HepG2 (cell line): ENCODE measurements around the gene CES1. TPM values are rescaled to one million over a fixed set of nuclear protein-coding genes. Genes with fewer than 3 reads are reported as not detected.

ENCODE experiments used
- ATAD3A ChIP-seq: sonication (generic); formaldehyde crosslinking; IDR thresholded peaks from 2 replicates; pipeline ENCODE4 v1.4.0; 2020; ENCODE audit warnings: missing genetic modification reagents
- CCDC6 ChIP-seq: sonication (generic); formaldehyde crosslinking; IDR thresholded peaks from 2 replicates; pipeline ENCODE4 v1.8.1; 2022; ENCODE audit warnings: mild to moderate bottlenecking, missing genetic modification reagents, moderate library complexity
- ETV6 ChIP-seq: sonication (generic); formaldehyde crosslinking; conservative IDR thresholded peaks from 2 replicates; pipeline ENCODE4 v1.4.0; 2020; ENCODE audit warnings: missing genetic modification reagents
- IRF2 ChIP-seq: IDR thresholded peaks from 2 replicates; pipeline ENCODE4 v1.6.1; 2018; ENCODE audit warnings: missing genetic modification reagents, missing compliant biosample characterization
- MTA1 ChIP-seq: sonication (generic); formaldehyde crosslinking; IDR thresholded peaks from 2 replicates; pipeline ENCODE4 v1.4.0; 2020; ENCODE audit warnings: missing genetic modification reagents, mild to moderate bottlenecking, borderline replicate concordance
- NRL ChIP-seq: sonication (generic); formaldehyde crosslinking; IDR thresholded peaks from 2 replicates; pipeline ENCODE4 v1.5.0; 2020; ENCODE audit warnings: missing genetic modification reagents, mild to moderate bottlenecking, moderate library complexity, borderline replicate concordance
- TIGD3 ChIP-seq: sonication (generic); formaldehyde crosslinking; IDR thresholded peaks from 2 replicates; pipeline ENCODE4 v1.5.1; 2020; ENCODE audit warnings: mild to moderate bottlenecking, missing genetic modification reagents, borderline replicate concordance
- USF2 ChIP-seq, 2 experiments: sonication (generic) in 1 of 2; formaldehyde crosslinking in 1 of 2; IDR thresholded peaks; 2 replicates each; pipeline versions ENCODE4 v1.5.1 to v1.6.1; 2011 to 2020; ENCODE audit warnings: borderline replicate concordance in 1 of 2, low read depth in 1 of 2, low read length in 1 of 2, mild to moderate bottlenecking in 1 of 2, missing genetic modification reagents in 1 of 2, moderate library complexity in 1 of 2
- ZBTB25 ChIP-seq: IDR thresholded peaks from 2 replicates; pipeline ENCODE4 v1.6.1; 2018; ENCODE audit warnings: missing genetic modification reagents
- ZNF253 ChIP-seq: sonication (generic); formaldehyde crosslinking; IDR thresholded peaks from 2 replicates; pipeline ENCODE4 v1.8.0; 2022; ENCODE audit warnings: mild to moderate bottlenecking, missing genetic modification reagents, borderline replicate concordance
- ZNF44 ChIP-seq: sonication (generic); formaldehyde crosslinking; IDR thresholded peaks from 2 replicates; pipeline ENCODE4 v1.5.1; 2020; ENCODE audit warnings: mild to moderate bottlenecking, missing genetic modification reagents
- ZNF772 ChIP-seq: sonication (generic); formaldehyde crosslinking; IDR thresholded peaks from 2 replicates; pipeline ENCODE4 v1.5.0; 2020; ENCODE audit warnings: mild to moderate bottlenecking, missing genetic modification reagents
- polyA plus RNA-seq, 8 experiments: library from polyadenylated mRNA; depleted of rRNA in 3 of 8; stranded (reverse) in 7 of 8; unstranded in 1 of 8; fragments of >200 nt; fragmentation: Illumina TruSeq in 4 of 8; extraction: Trizol in 4 of 8; gene quantifications; 2 replicates each; pipeline versions ENCODE4 v1.2.1 to v1.2.3, GENCODE V29; 2011 to 2016; ENCODE audit warnings: low read depth in 4 of 8, missing spikeins in 1 of 8, mixed read lengths in 1 of 8; ENCODE audit not compliant: insufficient read depth in 1 of 8
- total RNA-seq, 5 experiments: library from RNA; depleted of rRNA; stranded (reverse); fragments of >200 nt; fragmentation: Illumina TruSeq; extraction: Trizol; gene quantifications; 2 replicates each; pipeline ENCODE4 v1.2.3, GENCODE V29; 2016; ENCODE audit warnings: low read depth in 1 of 5
- TF ChIP-seq, protein P1 (sequence below): sonication (generic); formaldehyde crosslinking; conservative IDR thresholded peaks from 2 replicates; pipeline ENCODE4 v1.4.0; 2020; ENCODE audit warnings: missing genetic modification reagents
- TF ChIP-seq, protein P2 (sequence below): sonication (generic); formaldehyde crosslinking; IDR thresholded peaks from 2 replicates; pipeline ENCODE4 v1.9.0; 2021; ENCODE audit warnings: mild to moderate bottlenecking, missing genetic modification reagents

The CES1 gene
- total and polyA plus RNA-seq, 2 of the 13 experiments (the other 11 are each of a cell fraction or from before 2014, with no cell fraction given): 136 to 198 TPM

DNA sequence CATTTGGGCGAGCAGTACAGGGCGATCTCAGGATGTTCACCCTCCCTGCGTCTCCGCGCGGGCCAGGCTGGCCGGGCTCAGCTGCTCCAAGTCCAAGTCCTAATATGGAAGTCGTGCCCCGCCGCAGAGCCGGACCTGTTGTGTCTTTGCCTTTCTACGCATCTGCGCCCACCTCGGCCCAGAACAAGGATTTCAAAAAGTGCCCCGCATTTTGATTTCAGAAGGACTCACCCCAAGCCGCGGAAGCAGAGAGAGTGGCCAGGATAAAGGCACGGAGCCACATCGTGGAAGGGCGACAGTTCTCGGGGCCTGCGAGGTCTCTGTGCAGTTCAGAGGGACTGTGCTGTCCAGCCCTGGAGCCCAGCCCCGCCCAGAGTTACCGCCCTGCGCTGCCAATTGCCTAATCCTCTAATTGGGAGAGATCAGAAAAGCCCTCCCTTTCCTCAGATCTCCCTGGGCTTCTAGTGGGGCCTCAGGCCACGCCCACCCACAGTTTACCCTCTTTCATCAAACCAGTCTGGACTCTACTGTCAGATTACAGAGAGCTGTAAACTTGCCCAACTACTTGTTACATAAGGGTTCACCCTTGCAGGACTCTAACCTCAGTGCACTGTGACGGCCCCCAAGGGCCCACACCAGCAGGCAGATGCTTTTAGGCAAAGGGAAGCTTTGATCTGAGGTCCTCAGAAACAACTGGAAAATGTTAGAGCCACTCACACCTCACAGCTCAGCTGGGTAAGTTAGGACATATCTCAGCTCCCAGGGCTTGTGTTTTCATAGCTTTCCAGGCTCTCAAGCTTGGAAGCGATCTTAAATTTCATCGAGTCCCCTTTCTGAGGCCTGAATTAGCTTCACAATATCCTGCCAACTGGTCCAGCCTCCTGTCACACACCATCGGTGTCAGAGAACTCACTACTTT, at the start of gene CES1 (continued):
- TF ChIP-seq TIGD3 (CRISPR knock-in tag): no peak
- peak; percentile 76; the same call in 1 of the 2 replicates for TF ChIP-seq NRL (CRISPR knock-in tag)
- no peak; the same call in 1 of the 2 replicates for TF ChIP-seq ZNF772 (CRISPR knock-in tag)
- TF ChIP-seq, protein P1, sequence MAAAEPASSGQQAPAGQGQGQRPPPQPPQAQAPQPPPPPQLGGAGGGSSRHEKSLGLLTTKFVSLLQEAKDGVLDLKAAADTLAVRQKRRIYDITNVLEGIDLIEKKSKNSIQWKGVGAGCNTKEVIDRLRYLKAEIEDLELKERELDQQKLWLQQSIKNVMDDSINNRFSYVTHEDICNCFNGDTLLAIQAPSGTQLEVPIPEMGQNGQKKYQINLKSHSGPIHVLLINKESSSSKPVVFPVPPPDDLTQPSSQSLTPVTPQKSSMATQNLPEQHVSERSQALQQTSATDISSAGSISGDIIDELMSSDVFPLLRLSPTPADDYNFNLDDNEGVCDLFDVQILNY (CRISPR knock-in tag): no peak
- 0 out of 2 replicates have a peak, but pooled peaks have one; percentile 25 for TF ChIP-seq ZNF253 (CRISPR knock-in tag)
- peak; percentile 40; the same call in 1 of the 2 replicates for TF ChIP-seq ZBTB25 (CRISPR knock-in tag)
- TF ChIP-seq ETV6 (CRISPR knock-in tag): peak; percentile 54; the same call in 1 of the 2 replicates
- no peak for TF ChIP-seq USF2 (IDR thresholded peaks at IDR 0.05; ENCODE audit: low read depth, low read length)
- TF ChIP-seq USF2 (CRISPR knock-in tag; IDR thresholded peaks at IDR 0.05; ENCODE audit: borderline replicate concordance): peak; percentile 67; the same call in 1 of the 2 replicates
- peak; percentile 19; the same call in 1 of the 2 replicates for TF ChIP-seq ZNF44 (CRISPR knock-in tag)
- no peak for TF ChIP-seq ATAD3A (CRISPR knock-in tag)
- TF ChIP-seq MTA1 (CRISPR knock-in tag): no peak; the same call in 1 of the 2 replicates
- no peak; the same call in 1 of the 2 replicates for TF ChIP-seq IRF2 (CRISPR knock-in tag)
- TF ChIP-seq, protein P2, sequence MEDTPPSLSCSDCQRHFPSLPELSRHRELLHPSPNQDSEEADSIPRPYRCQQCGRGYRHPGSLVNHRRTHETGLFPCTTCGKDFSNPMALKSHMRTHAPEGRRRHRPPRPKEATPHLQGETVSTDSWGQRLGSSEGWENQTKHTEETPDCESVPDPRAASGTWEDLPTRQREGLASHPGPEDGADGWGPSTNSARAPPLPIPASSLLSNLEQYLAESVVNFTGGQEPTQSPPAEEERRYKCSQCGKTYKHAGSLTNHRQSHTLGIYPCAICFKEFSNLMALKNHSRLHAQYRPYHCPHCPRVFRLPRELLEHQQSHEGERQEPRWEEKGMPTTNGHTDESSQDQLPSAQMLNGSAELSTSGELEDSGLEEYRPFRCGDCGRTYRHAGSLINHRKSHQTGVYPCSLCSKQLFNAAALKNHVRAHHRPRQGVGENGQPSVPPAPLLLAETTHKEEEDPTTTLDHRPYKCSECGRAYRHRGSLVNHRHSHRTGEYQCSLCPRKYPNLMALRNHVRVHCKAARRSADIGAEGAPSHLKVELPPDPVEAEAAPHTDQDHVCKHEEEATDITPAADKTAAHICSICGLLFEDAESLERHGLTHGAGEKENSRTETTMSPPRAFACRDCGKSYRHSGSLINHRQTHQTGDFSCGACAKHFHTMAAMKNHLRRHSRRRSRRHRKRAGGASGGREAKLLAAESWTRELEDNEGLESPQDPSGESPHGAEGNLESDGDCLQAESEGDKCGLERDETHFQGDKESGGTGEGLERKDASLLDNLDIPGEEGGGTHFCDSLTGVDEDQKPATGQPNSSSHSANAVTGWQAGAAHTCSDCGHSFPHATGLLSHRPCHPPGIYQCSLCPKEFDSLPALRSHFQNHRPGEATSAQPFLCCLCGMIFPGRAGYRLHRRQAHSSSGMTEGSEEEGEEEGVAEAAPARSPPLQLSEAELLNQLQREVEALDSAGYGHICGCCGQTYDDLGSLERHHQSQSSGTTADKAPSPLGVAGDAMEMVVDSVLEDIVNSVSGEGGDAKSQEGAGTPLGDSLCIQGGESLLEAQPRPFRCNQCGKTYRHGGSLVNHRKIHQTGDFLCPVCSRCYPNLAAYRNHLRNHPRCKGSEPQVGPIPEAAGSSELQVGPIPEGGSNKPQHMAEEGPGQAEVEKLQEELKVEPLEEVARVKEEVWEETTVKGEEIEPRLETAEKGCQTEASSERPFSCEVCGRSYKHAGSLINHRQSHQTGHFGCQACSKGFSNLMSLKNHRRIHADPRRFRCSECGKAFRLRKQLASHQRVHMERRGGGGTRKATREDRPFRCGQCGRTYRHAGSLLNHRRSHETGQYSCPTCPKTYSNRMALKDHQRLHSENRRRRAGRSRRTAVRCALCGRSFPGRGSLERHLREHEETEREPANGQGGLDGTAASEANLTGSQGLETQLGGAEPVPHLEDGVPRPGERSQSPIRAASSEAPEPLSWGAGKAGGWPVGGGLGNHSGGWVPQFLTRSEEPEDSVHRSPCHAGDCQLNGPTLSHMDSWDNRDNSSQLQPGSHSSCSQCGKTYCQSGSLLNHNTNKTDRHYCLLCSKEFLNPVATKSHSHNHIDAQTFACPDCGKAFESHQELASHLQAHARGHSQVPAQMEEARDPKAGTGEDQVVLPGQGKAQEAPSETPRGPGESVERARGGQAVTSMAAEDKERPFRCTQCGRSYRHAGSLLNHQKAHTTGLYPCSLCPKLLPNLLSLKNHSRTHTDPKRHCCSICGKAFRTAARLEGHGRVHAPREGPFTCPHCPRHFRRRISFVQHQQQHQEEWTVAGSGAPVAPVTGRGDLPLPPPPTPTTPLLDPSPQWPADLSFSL (CRISPR knock-in tag): no peak
- no peak for TF ChIP-seq CCDC6 (CRISPR knock-in tag)
